ENCODE measurements around the gene NTHL1. TPM values are rescaled to one million over a fixed set of nuclear protein-coding genes. Genes with fewer than 3 reads are reported as not detected.

Gene NTHL1
- total and polyA plus RNA-seq, 2 donors (not counting 3 experiments of a cell fraction or from before 2014, with no cell fraction given) = 39.8 to 65.8 TPM

- no peak overlapping the region for H3K27ac ChIP-seq (ENCODE audit: insufficient read depth, low read depth, low read length)
- ChIA-PET CTCF (interaction anchor here (0.8 to 2.2 kb wide), 3 partner anchors 9 to 66 kb away, joined by 3 to 9 read pairs (median 4); no protein-coding TSS in a partner anchor), POLR2A (no interaction called here)
- dilution Hi-C loops (cut with MboI; ENCODE audit: extremely low pct_ligation_motif_present, low sequenced_read_pairs) = no loop called here
- no peaks in the 10 kb centered on the region for H3K9me1 ChIP-seq (replicated peaks; ENCODE audit: control insufficient read depth, extremely low read depth, insufficient read depth, low read length)
- intact Hi-C loops (cut with micrococcal nuclease) = no loop called here
- no peaks in the 10 kb centered on the region for H3K79me2 ChIP-seq (ENCODE audit: control insufficient read depth, insufficient read depth, low read length)
- H3K9me3 ChIP-seq (replicated peaks; ENCODE audit: control insufficient read depth, insufficient read depth, low read length) = no peaks in the 10 kb centered on the region
- DNase-seq (ENCODE audit: low read depth, low spot score) (no peak), FAIRE-seq (no peak)
- H4K20me1 ChIP-seq (replicated peaks; ENCODE audit: control insufficient read depth, extremely low read depth, insufficient read depth, low read length) = no peaks in the 10 kb centered on the region
- H2AFZ ChIP-seq (ENCODE audit: low read depth, low read length) = no peak overlapping the region
- BruUV-seq (replicated peaks) = no TSS peak
- no peaks in the 10 kb centered on the region for H3K4me1 ChIP-seq (ENCODE audit: control insufficient read depth, extremely low read depth, insufficient read depth, low read length)
- H3K4me2 ChIP-seq (ENCODE audit: insufficient read depth, low read length) = no peak overlapping the region
- H3K9ac ChIP-seq (replicated peaks; ENCODE audit: extremely low read depth, insufficient read depth, low read length) = no peak overlapping the region
- no peaks in the 10 kb centered on the region for H3K27me3 ChIP-seq (ENCODE audit: control insufficient read depth in 2 of 2, insufficient read depth in 2 of 2, low read length in 2 of 2)
- no peak overlapping the region for H3K4me3 ChIP-seq (replicated peaks in 1 of 3; ENCODE audit: insufficient read depth in 1 of 3, low read depth in 1 of 3, low read length in 3 of 3)
- H3K36me3 ChIP-seq (ENCODE audit: control insufficient read depth in 2 of 2, extremely low read depth in 1 of 2, insufficient read depth in 2 of 2, low read length in 2 of 2) = peaks cover 2 to 44% of the 10 kb centered on the region in 2 experiments
- TF ChIP-seq CTCF (IDR thresholded peaks at IDR 0.05; ENCODE audit: extremely low read depth in 1 of 2, insufficient read depth in 1 of 2, low read depth in 1 of 2, low read length in 2 of 2) (no peak), JUN (IDR thresholded peaks at IDR 0.05; ENCODE audit: borderline replicate concordance, insufficient read depth, insufficient read length, low read depth) (no peak), FOS (IDR thresholded peaks at IDR 0.05; ENCODE audit: borderline replicate concordance, insufficient read depth, low read length) (no peak), MYC (IDR thresholded peaks at IDR 0.05; ENCODE audit: low read depth, low read length) (no peak), GATA2 (IDR thresholded peaks at IDR 0.05; ENCODE audit: insufficient read depth, insufficient read length, low read depth, low read length) (no peak), POLR2AphosphoS5 (IDR thresholded peaks at IDR 0.05; ENCODE audit: insufficient read depth, low read depth, low read length) (no peak)
Measured at GRCh38 chr16:2074071-2074470, 26.4 kb upstream of the NTHL1 start.

All from endothelial cell of umbilical vein (primary cell).